Neural crest cell (in vitro differentiated cells): ENCODE data around the gene RERGL. TPM values are rescaled to one million over a fixed set of nuclear protein-coding genes. Genes with fewer than 3 reads are reported as not detected.

Experiments used
- DNase-seq: peaks from one replicate; pipeline ENCODE4 v3.0.0; 2021; ENCODE audit warnings: low read depth, mixed read lengths, low spot score
- H3K27ac Mint-ChIP-seq: one replicate; pipeline ENCODE4 v1.8.0; 2021; ENCODE audit warnings: mild to moderate bottlenecking, mixed read lengths; ENCODE audit not compliant: unreplicated experiment
- H3K27me3 Mint-ChIP-seq: 2 replicates; pipeline ENCODE4 v1.8.0; 2021; ENCODE audit warnings: low read depth, mild to moderate bottlenecking, mixed read lengths
- H3K36me3 Mint-ChIP-seq: 2 replicates; pipeline ENCODE4 v1.8.0; 2021; ENCODE audit warnings: low read depth, mild to moderate bottlenecking, mixed read lengths
- H3K4me1 Mint-ChIP-seq: 2 replicates; pipeline ENCODE4 v1.8.0; 2021; ENCODE audit warnings: mixed read lengths
- H3K4me3 Mint-ChIP-seq: one replicate; pipeline ENCODE4 v1.8.0; 2021; ENCODE audit warnings: mild to moderate bottlenecking, mixed read lengths
- H3K9me3 Mint-ChIP-seq: 2 replicates; pipeline ENCODE4 v1.8.0; 2021; ENCODE audit warnings: mixed read lengths
- total RNA-seq: library from RNA; stranded (reverse); gene quantifications from 2 replicates; pipeline ENCODE4 v1.2.1, GENCODE V29; 2021
- TF ChIP-seq, protein P1 (sequence below): fragments of 200-600 bp; sonication (generic); conservative IDR thresholded peaks from 2 replicates; pipeline ENCODE4 v1.5.0; 2021; ENCODE audit warnings: antibody characterized with exemption, mild to moderate bottlenecking

Gene RERGL
- total RNA-seq, 1 donor from 2014 or later = not detected

- Mint-ChIP-seq H3K9me3 (no peaks in the 10 kb centered on the region), H3K27ac (no peak overlapping the region)
Observed at GRCh38 chr12:18079541-18080246, 10.3 kb downstream of the RERGL start.

DNA sequence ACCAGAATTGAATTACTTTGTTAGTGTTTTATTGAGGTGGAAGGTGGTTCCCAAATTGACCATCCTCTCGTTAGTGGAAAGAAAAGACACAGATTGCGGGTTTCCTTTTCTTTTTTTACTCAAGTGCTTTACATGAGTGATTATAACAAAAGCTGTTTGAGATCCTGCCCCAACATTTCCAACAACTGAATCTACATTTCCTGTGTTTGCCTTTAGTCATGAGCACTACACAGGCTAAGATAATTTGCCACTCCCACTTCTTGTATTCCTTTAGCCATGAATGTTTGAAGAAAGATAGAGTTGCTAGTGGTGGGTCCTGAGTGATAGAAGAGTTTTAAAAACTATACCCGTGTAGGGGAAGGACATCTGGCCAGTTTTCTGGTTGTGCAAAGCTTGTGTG, 16.0 kb downstream of the RERGL start:
- H3K36me3 Mint-ChIP-seq = no peaks in the 10 kb centered on the region
- H3K9me3 Mint-ChIP-seq = no peaks in the 10 kb centered on the region
- no peaks in the 10 kb centered on the region for H3K27me3 Mint-ChIP-seq
- TF ChIP-seq, protein P1, sequence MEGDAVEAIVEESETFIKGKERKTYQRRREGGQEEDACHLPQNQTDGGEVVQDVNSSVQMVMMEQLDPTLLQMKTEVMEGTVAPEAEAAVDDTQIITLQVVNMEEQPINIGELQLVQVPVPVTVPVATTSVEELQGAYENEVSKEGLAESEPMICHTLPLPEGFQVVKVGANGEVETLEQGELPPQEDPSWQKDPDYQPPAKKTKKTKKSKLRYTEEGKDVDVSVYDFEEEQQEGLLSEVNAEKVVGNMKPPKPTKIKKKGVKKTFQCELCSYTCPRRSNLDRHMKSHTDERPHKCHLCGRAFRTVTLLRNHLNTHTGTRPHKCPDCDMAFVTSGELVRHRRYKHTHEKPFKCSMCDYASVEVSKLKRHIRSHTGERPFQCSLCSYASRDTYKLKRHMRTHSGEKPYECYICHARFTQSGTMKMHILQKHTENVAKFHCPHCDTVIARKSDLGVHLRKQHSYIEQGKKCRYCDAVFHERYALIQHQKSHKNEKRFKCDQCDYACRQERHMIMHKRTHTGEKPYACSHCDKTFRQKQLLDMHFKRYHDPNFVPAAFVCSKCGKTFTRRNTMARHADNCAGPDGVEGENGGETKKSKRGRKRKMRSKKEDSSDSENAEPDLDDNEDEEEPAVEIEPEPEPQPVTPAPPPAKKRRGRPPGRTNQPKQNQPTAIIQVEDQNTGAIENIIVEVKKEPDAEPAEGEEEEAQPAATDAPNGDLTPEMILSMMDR = no peak
- no peaks in the 10 kb centered on the region for H3K4me1 Mint-ChIP-seq
- no peak for DNase-seq
- no peak overlapping the region for H3K4me3 Mint-ChIP-seq
- no peak overlapping the region for H3K27ac Mint-ChIP-seq

More at GRCh38 chr12:18079541-18080246, 10.3 kb downstream of the RERGL start:
- Mint-ChIP-seq H3K4me1 (no peaks in the 10 kb centered on the region), H3K36me3 (no peaks in the 10 kb centered on the region), H3K27me3 (no peaks in the 10 kb centered on the region), H3K4me3 (no peak overlapping the region)
- TF ChIP-seq, protein P1 = no peak
- DNase-seq = no peak

GRCh38 chr12:18072723-18073122, 17.3 kb downstream of the RERGL start:
- Mint-ChIP-seq H3K36me3 (no peaks in the 10 kb centered on the region), H3K4me3 (no peak overlapping the region), H3K27ac (no peak overlapping the region), H3K4me1 (no peaks in the 10 kb centered on the region), H3K27me3 (no peaks in the 10 kb centered on the region), H3K9me3 (no peaks in the 10 kb centered on the region)
- DNase-seq = no peak
- TF ChIP-seq, protein P1 = no peak

DNA sequence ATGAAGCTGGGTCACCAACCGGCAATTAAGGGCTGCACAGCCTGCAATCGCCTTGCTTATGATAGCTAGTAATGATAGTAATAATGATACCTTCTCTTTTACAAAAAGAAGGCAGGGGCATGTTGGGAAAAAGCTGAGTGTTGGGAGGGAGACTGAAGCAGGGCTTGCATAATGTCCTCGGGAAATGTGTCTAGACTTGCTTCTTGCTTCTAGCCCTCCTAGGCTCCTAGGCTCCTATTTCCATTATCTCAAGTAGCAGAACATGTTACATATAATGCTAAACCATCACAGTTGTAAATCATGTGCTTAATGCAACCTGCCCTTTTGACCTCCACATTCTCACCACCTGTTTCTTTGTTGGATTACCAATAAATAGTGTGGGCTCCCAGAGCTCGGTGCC, 18.7 kb downstream of the RERGL start:
- Mint-ChIP-seq H3K4me3 (no peak overlapping the region), H3K27me3 (no peaks in the 10 kb centered on the region), H3K36me3 (no peaks in the 10 kb centered on the region), H3K4me1 (no peaks in the 10 kb centered on the region), H3K9me3 (no peaks in the 10 kb centered on the region), H3K27ac (no peak overlapping the region)
- TF ChIP-seq, protein P1 = no peak
- no peak for DNase-seq

DNA sequence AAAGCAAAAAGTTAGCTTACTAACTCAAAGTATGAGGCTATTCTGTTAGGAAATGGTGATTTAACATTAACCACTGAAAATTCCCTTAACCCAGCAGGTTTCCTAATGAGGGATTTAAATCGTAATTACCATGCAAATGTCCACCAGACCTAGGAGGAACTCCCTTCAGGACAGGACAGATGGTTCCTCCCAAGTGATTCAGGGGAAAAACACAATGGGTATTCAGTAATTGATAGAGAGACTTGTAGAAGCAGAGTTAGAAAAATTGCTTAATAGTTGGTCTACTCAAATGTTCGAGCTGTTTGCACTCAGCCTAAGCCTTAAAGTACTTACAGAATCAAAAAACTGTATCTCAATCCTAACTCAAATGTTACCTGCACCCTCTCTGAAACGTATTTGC, 21.6 kb downstream of the RERGL start:
- Mint-ChIP-seq H3K4me3 (no peak overlapping the region), H3K4me1 (no peaks in the 10 kb centered on the region)

More for the DNA sequence above, 21.6 kb downstream of the RERGL start:
- H3K27me3 Mint-ChIP-seq = no peaks in the 10 kb centered on the region
- no peaks in the 10 kb centered on the region for H3K36me3 Mint-ChIP-seq
- H3K9me3 Mint-ChIP-seq = no peaks in the 10 kb centered on the region
- TF ChIP-seq, protein P1 = no peak
- DNase-seq = no peak
- H3K27ac Mint-ChIP-seq = no peak overlapping the region
